Femur (tissue), 1 donor: ENCODE measurements around the gene ABI3BP.

ENCODE experiments used
- DNase-seq: peaks from one replicate; pipeline ENCODE4 v3.0.0-alpha.2; 2017

ABI3BP gene

GRCh38 chr3:100830931-100831330, 162.3 kb downstream of the ABI3BP start:
- no peak for DNase-seq

DNA sequence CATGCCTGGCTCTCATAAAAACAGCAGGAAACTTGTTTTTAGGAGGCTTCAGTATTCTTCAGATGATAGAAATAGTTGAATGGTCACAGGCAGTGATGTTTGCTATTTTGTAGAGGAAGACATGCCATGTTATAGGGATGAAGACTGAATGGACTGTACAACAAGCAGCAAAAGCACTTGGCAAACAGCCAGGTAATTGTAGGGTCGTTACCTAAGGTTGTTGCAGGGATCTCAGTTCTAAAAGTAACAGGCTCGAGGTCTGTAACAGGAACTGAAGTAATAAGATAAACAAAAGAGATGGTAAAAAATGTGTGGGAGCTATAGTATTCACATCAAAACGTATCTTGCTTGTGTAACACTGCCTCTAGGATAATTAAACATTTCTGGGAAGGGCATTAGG, 167.6 kb downstream of the ABI3BP start:
- no peak for DNase-seq

- DNase-seq: no peak
These were observed 177.6 kb downstream of the ABI3BP start for GRCh38 chr3:100815583-100815982.

DNA sequence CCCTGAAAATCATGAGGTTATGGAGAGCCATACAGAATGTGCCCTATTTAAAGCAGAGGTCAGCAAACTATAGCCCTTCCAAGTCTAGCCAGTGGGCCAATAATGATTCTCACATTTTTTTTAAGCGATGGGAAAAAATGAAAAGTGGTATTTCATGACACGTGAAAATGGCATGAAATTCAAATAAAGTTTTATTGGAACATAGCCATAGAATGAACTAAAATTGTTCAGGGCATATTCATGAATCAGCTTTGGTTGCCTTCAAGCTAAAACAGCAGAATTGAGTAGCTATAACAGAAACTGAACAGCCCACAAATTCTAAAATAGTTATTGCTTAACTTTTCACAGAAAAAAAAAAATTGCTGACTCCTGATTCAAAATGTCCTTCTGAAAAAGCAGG, 179.4 kb downstream of the ABI3BP start:
- DNase-seq: no peak

- no peak for DNase-seq
These were observed 181.3 kb downstream of the ABI3BP start for GRCh38 chr3:100811779-100812507.

GRCh38 chr3:100810671-100811070, 182.6 kb downstream of the ABI3BP start:
- DNase-seq: no peak

DNA sequence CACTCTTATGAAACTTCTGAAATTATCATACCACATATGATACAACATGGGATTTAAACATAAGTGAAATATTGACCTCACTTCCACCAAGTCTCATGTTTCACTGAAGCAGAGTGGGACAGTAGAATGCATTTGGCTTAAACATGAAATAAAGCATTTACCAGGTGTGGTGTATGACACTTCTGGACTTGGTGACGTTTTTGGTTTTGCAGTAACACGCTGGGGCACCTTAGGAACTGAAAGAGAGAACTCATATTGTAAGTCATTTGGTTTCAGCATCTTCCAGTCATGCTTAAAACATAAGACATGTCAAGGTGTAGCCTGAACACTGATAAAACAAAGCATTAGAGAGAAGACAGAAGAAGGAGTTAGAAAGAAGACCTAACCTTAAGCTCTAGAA, 188.6 kb downstream of the ABI3BP start:
- no peak for DNase-seq

- no peak for DNase-seq
These were observed 189.5 kb downstream of the ABI3BP start for GRCh38 chr3:100803711-100804110.

- no peak for DNase-seq
These were observed 191.1 kb downstream of the ABI3BP start for GRCh38 chr3:100802126-100802525.

- DNase-seq: no peak
These were observed 195.2 kb downstream of the ABI3BP start for GRCh38 chr3:100798012-100798411.

GRCh38 chr3:100796556-100796955, 196.7 kb downstream of the ABI3BP start:
- DNase-seq: no peak

- no peak for DNase-seq
These were observed 203.6 kb downstream of the ABI3BP start for GRCh38 chr3:100789579-100789978.

- DNase-seq: no peak
These were observed 209.6 kb downstream of the ABI3BP start for GRCh38 chr3:100783619-100784018.

DNA sequence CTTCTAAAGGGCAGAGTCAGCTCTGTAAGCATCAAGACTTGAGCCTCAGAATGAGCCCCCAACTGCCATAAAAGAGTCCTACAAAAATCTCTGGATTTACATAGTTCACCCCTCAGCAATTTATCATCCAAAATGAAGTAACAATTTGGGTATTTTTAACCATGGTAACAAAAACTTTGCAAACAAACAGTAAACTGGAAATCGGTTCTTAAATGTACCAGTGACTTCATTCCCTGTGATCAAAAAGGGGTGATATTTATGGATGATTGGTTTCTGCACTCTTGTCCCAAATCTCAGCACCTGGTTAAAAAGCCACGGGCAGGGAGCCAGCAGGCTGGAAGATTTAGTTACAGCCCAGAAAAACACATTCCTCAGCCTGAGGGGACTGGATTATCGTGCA, 210.3 kb downstream of the ABI3BP start:
- peak; percentile 78 for DNase-seq

GRCh38 chr3:100782348-100782747, 210.9 kb downstream of the ABI3BP start:
- peak; percentile 75 for DNase-seq

DNA sequence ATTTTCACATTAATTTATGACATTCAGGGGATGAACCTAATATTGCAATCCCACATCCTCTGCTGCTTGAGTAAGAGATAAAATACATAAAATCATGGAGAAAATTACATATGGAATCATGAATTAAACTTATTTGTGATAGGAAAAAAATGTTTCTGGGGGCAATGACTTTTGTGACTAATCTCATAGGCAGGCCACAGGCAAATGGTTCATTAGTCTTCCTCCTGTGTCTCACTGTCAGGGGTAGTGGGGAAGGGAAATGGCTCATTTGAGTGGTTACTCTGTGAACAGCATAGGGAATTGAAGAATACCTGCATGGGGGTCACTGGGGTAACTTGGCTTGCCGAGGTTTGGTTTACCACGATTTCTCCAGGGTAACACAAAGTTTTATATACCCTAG, 211.9 kb downstream of the ABI3BP start:
- DNase-seq: no peak

DNA sequence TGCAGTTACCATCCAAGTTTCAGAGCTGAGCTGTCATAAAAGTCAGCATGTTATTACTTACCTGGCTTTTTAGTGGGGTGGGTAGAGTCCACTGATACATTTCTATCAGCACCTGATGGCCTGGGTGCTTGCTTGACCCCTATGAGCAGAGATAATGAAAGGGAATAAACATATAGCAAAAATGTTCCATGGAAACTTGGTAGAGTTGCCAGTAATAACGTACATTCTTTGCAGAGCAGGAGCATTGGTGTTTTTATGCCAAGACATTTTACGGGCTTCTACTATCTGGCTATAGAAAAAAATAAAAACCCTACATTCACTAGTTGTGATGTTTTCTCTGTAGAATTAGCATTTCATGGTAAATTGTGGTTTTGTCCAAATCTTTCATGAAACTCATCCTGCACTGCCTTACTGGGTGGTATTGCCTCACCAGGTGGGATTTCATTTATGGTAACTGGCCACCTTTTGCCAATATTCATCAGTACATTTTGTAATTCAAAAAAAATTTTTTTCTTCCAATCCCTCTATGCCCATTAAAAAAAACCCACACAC, 213.1 kb downstream of the ABI3BP start:
- DNase-seq: no peak

DNA sequence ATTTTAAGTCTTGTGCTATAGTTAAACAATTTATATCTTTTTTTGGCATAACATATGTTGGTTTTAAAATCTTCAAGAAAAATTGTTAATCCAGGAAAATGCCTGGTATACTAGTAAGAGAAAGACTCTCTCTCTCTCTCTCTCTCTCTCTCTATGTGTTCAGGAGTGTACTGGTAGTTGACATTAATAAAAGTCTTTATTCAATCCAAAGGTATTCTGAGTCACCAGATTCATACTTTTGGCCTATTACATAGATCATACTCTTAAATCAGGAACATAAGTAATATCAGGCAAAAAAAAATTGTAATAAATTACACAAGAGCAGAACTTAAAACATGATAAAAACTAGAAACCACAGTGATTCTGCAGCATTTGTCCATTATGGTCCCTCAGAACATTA, 213.7 kb downstream of the ABI3BP start:
- no peak for DNase-seq

DNA sequence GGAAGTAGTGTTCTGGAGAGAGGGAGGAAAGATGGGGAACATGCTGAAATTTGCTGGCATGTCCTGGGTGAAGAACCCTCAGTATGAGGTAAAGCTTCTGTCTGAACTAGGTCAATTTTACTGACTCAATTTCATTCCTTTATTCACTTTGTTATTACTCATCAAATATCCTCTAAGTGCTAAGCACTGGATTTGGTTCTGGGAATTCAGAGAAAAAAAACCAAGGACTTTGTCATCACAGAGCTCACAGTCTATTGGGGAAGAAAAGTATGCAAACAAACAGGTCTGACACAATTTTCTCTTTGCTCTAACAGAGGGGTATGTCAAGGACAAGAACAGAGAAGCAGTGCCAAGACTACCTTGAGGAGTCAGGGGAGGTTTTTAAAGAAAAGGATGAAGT, 215.9 kb downstream of the ABI3BP start:
- DNase-seq: no peak

DNA sequence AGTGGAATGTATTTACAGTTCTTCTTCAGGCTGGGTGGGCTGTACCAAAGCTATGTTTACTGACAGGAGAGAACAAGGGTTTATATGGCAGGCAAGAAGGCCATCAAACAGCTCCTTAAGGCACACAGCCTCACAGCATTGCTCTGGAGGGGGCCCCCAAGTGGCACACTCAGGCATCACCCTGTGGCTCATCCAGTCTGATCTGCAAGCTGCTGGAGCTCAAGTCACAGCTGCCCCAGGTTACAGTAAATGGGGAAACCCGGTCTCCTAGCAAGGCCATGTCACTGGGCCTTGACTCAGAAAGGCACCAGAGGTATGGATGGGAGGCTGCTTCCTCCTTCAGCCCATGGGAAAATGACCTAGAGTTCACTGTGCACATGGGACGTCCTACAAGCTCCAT, 216.5 kb downstream of the ABI3BP start:
- DNase-seq: no peak

- no peak for DNase-seq
These were observed 217.0 kb downstream of the ABI3BP start for GRCh38 chr3:100776097-100776729.

GRCh38 chr3:100775669-100776068, 217.6 kb downstream of the ABI3BP start:
- no peak for DNase-seq

DNA sequence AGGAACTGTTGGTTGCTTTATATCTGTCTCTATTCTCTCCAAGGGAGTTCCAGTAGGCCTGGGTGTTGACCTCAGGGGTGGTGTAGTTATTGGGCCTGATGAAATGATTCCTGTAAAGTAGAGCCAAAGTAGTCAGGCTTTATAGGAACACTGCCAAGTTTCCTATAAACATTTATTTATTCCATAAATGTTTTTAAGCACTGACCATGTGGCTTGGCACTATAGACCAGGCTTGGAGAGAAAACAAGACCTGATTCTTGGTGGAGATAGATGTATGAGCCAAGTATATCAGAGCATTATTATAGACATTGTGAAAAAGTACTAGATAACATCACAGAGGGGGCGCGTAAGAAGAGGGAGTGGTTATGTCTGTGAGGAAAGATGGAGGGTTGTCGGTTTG, 218.0 kb downstream of the ABI3BP start:
- DNase-seq: no peak

DNA sequence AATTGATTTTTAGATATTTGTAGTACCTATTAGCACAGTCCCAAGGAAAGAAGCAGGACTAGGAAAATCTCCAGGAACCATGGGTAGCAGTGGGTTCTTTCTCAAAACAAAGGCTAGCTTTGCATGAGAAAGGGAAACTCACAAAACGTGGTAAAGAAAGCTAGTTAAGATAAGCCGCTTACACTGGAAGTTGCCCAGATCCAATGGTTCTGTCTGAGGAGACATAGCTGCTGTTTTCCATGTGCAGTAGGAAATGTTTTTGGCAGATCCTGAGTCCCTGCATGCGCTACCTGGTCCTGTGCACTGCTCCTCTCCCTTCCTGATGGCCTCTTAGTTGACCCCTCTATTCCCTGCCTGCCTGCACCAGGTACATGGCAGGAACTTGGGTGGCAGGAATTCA, 223.5 kb downstream of the ABI3BP start:
- no peak for DNase-seq

DNA sequence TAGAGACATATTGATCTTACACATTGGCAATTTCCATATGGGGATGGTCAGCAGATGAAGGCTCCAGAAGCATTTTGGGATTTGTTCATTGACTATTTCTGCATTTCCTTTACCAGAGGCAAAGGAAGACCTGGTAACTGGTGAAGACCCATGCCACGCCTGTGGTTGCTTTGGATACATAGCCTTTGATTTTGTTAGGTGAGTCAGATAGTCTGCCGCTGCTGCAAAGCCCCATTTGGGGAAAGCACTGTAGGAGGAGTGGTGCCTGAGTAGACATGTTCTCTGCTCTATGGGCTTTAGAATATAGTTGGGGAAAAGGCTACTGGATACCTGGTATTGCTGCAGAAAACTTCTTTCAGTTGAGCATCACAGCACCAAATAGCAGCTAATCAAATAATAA, 227.2 kb downstream of the ABI3BP start:
- no peak for DNase-seq
